Measurements from ENCODE around the gene ARHGAP28. TPM values are rescaled to one million over a fixed set of nuclear protein-coding genes. Genes with fewer than 3 reads are reported as not detected.

Gene ARHGAP28
- total RNA-seq (2021) (not detected in 2 replicates), Bru-seq, nascent RNA (percentile 6 among the genes with signal in this experiment), BruChase-seq, experiment 1, labeled RNA remaining after a 2-hour chase (percentile 9 among the genes with signal in this experiment), BruChase-seq, experiment 2, labeled RNA remaining after a 6-hour chase (percentile 6 among the genes with signal in this experiment)
- long read RNA-seq: 0 reads

GRCh38 chr18:6729247-6730091 is at the start of gene ARHGAP28:
Gene ARHGAP28, plus strand, starts transcription at chr18:6729716. Its CDS starts 106 bp downstream, at chr18:6729822.
- no peak within 1 kb of the TSS for H3K27ac ChIP-seq (ENCODE audit: low read depth, low read length, poor library complexity, severe bottlenecking)
- CTCF ChIA-PET: no interaction called here
- no TSS peak for BruUV-seq (replicated peaks)
- peaks cover 4% of the 10 kb centered on the region for H3K9me3 ChIP-seq (ENCODE audit: low read depth, low read length, poor library complexity, severe bottlenecking)
- H3K36me3 ChIP-seq (ENCODE audit: insufficient read depth, low read length, poor library complexity, severe bottlenecking): no peaks in the 10 kb centered on the region
- POLR2A ChIA-PET (ENCODE audit: low non-redundant PET): no interaction called here
- TF ChIP-seq EZH2 (IDR thresholded peaks at IDR 0.05; ENCODE audit: borderline replicate concordance, low read depth, low read length, poor library complexity, severe bottlenecking) (no peak), CTCF (conservative IDR thresholded peaks at IDR 0.05; ENCODE audit: low read depth, low read length) (no peak)
- DNase-seq (ENCODE audit: low spot score): peak; percentile 19
- peak within 1 kb of the TSS; percentile 21 for H3K4me3 ChIP-seq (ENCODE audit: low read depth, low read length, poor library complexity, severe bottlenecking)
- no peaks in the 10 kb centered on the region for H3K27me3 ChIP-seq (replicated peaks; ENCODE audit: insufficient read depth, low read depth, low read length, poor library complexity)
- no peaks in the 10 kb centered on the region for H3K4me1 ChIP-seq (ENCODE audit: insufficient read depth, low read length, poor library complexity, severe bottlenecking)
- intact Hi-C loops (cut with micrococcal nuclease; ENCODE audit: unreplicated experiment): no loop called here

- ChIA-PET POLR2A (ENCODE audit: low non-redundant PET) (no interaction called here), CTCF (no interaction called here)
- peaks cover 22% of the 10 kb centered on the region for H3K9me3 ChIP-seq (ENCODE audit: low read depth, low read length, poor library complexity, severe bottlenecking)
- no peaks in the 10 kb centered on the region for H3K27me3 ChIP-seq (replicated peaks; ENCODE audit: insufficient read depth, low read depth, low read length, poor library complexity)
- intact Hi-C loops (cut with micrococcal nuclease; ENCODE audit: unreplicated experiment): no loop called here
- no peaks in the 10 kb centered on the region for H3K36me3 ChIP-seq (ENCODE audit: insufficient read depth, low read length, poor library complexity, severe bottlenecking)
- H3K27ac ChIP-seq (ENCODE audit: low read depth, low read length, poor library complexity, severe bottlenecking): no peak overlapping the region
- BruUV-seq (replicated peaks): no TSS peak
- DNase-seq (ENCODE audit: low spot score): no peak
- no peak overlapping the region for H3K4me3 ChIP-seq (ENCODE audit: low read depth, low read length, poor library complexity, severe bottlenecking)
- no peaks in the 10 kb centered on the region for H3K4me1 ChIP-seq (ENCODE audit: insufficient read depth, low read length, poor library complexity, severe bottlenecking)
- TF ChIP-seq EZH2 (IDR thresholded peaks at IDR 0.05; ENCODE audit: borderline replicate concordance, low read depth, low read length, poor library complexity, severe bottlenecking) (no peak), CTCF (conservative IDR thresholded peaks at IDR 0.05; ENCODE audit: low read depth, low read length) (no peak)
Measured at GRCh38 chr18:6681331-6681875, 48.1 kb upstream of the ARHGAP28 start.

- BruUV-seq (replicated peaks): no TSS peak
- TF ChIP-seq EZH2 (IDR thresholded peaks at IDR 0.05; ENCODE audit: borderline replicate concordance, low read depth, low read length, poor library complexity, severe bottlenecking): no peak
- TF ChIP-seq CTCF (conservative IDR thresholded peaks at IDR 0.05; ENCODE audit: low read depth, low read length): no peak
- ChIA-PET POLR2A (ENCODE audit: low non-redundant PET) (no interaction called here), CTCF (no interaction called here)
- peaks cover 25% of the 10 kb centered on the region for H3K9me3 ChIP-seq (ENCODE audit: low read depth, low read length, poor library complexity, severe bottlenecking)
- H3K27me3 ChIP-seq (replicated peaks; ENCODE audit: insufficient read depth, low read depth, low read length, poor library complexity): no peaks in the 10 kb centered on the region
- no peaks in the 10 kb centered on the region for H3K36me3 ChIP-seq (ENCODE audit: insufficient read depth, low read length, poor library complexity, severe bottlenecking)
- H3K27ac ChIP-seq (ENCODE audit: low read depth, low read length, poor library complexity, severe bottlenecking): no peak overlapping the region
- DNase-seq (ENCODE audit: low spot score): no peak
- intact Hi-C loops (cut with micrococcal nuclease; ENCODE audit: unreplicated experiment): no loop called here
- H3K4me1 ChIP-seq (ENCODE audit: insufficient read depth, low read length, poor library complexity, severe bottlenecking): no peaks in the 10 kb centered on the region
- no peak overlapping the region for H3K4me3 ChIP-seq (ENCODE audit: low read depth, low read length, poor library complexity, severe bottlenecking)
Measured at GRCh38 chr18:6682437-6683111, 46.9 kb upstream of the ARHGAP28 start.

All from A673 (cell line).